ENCODE data around the gene IRS2. TPM values are rescaled to one million over a fixed set of nuclear protein-coding genes. Genes with fewer than 3 reads are reported as not detected.

The IRS2 gene
- total RNA-seq, 3 donors from 2014 or later: 25.8 to 38.2 (median 29.5) TPM

DNA sequence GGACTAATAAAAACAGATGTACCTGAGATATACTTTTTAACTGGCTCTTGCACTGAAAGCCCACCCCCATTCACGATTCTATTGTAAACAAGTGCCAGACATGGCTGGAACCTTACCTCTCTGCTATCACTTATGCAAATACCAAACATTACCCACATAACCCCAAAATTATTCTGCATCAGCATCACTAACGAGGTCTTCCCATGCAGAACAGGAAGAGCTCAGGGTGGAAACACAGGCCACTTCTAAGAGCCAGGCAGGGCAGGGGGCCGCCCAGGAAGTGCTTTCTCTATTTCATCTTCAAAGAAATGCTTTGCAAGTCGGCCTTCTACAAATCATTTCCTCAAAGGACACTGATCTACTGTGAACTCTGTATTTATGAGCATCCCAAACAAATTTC lies 7.3 kb downstream of the IRS2 start:
- peak overlapping the region; percentile 48 to 97 (median 81) for H3K4me3 ChIP-seq
- peaks cover 0 to 11% of the 10 kb centered on the region in 2 donors for H3K4me1 ChIP-seq
- H3K36me3 ChIP-seq: no peaks in the 10 kb centered on the region
- TF ChIP-seq, protein P1, sequence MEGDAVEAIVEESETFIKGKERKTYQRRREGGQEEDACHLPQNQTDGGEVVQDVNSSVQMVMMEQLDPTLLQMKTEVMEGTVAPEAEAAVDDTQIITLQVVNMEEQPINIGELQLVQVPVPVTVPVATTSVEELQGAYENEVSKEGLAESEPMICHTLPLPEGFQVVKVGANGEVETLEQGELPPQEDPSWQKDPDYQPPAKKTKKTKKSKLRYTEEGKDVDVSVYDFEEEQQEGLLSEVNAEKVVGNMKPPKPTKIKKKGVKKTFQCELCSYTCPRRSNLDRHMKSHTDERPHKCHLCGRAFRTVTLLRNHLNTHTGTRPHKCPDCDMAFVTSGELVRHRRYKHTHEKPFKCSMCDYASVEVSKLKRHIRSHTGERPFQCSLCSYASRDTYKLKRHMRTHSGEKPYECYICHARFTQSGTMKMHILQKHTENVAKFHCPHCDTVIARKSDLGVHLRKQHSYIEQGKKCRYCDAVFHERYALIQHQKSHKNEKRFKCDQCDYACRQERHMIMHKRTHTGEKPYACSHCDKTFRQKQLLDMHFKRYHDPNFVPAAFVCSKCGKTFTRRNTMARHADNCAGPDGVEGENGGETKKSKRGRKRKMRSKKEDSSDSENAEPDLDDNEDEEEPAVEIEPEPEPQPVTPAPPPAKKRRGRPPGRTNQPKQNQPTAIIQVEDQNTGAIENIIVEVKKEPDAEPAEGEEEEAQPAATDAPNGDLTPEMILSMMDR (IDR thresholded peaks at IDR 0.05): no peak
- TF ChIP-seq POLR2A (IDR thresholded peaks at IDR 0.05) (no peak), POLR2AphosphoS5 (IDR thresholded peaks at IDR 0.05) (no peak)
- H3K27me3 ChIP-seq: no peaks in the 10 kb centered on the region
- H3K9me3 ChIP-seq: no peaks in the 10 kb centered on the region
- H3K27ac ChIP-seq: peak overlapping the region; percentile 81 to 100
- no peak for DNase-seq (ENCODE audit: low spot score in 2 of 2)
- intact Hi-C loops (cut with DNase I; ENCODE audit: low total_unique reads): loop anchor here (5.0 kb wide), 1 partner anchor 92 kb away; no protein-coding TSS in a partner anchor

DNA sequence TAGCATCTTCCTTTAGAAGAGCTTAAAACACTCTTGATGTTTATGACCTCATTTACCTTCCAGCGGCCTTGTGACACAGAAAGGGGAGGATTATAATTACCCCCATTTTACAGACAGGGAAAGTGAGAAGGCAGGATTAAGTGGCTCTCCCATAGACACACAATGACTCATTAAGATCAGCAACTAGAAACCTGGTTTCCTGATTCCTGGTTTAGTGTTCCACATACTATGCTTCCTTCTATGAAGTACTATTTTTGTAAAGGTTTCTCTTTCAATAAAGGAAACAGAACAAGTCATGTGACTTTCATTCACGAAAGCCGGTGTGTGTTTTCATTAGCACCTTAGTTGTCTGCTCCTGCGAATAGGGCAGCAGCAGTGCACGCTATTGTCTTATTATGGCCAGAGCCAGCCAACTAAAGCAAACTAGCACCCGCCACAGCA lies 8.3 kb downstream of the IRS2 start:
- Histone ChIP-seq H3K4me1 (peaks cover 0 to 8% of the 10 kb centered on the region in 2 donors), H3K27ac (peak overlapping the region; percentile 41 to 81), H3K4me3 (peak overlapping the region in 2 of 3 donors; percentile 81 to 97), H3K9me3 (no peaks in the 10 kb centered on the region), H3K27me3 (no peaks in the 10 kb centered on the region), H3K36me3 (no peaks in the 10 kb centered on the region)
- DNase-seq (ENCODE audit: low spot score in 2 of 2): no peak
- intact Hi-C loops (cut with DNase I; ENCODE audit: low total_unique reads): loop anchor here (5.0 kb wide), 1 partner anchor 91 kb away; no protein-coding TSS in a partner anchor
- TF ChIP-seq, protein P1 (IDR thresholded peaks at IDR 0.05): no peak
- peak in 1 of 3 donors; percentile 3 for TF ChIP-seq POLR2AphosphoS5 (IDR thresholded peaks at IDR 0.05)
- TF ChIP-seq POLR2A (IDR thresholded peaks at IDR 0.05): no peak

- TF ChIP-seq POLR2AphosphoS5 (IDR thresholded peaks at IDR 0.05) (no peak), POLR2A (IDR thresholded peaks at IDR 0.05) (no peak)
- TF ChIP-seq, protein P1 (IDR thresholded peaks at IDR 0.05): no peak
- Histone ChIP-seq H3K27me3 (no peaks in the 10 kb centered on the region), H3K4me3 (peak overlapping the region in 1 of 3 donors; percentile 97), H3K27ac (no peak overlapping the region), H3K36me3 (no peaks in the 10 kb centered on the region), H3K9me3 (no peaks in the 10 kb centered on the region), H3K4me1 (no peaks in the 10 kb centered on the region)
- intact Hi-C loops (cut with DNase I; ENCODE audit: low total_unique reads): loop anchor here (5.0 kb wide), 1 partner anchor 89 kb away; no protein-coding TSS in a partner anchor
- no peak for DNase-seq (ENCODE audit: low spot score in 2 of 2)
Observed at GRCh38 chr13:109776575-109776974, 9.8 kb downstream of the IRS2 start.

- H3K4me1 ChIP-seq: no peaks in the 10 kb centered on the region
- H3K27me3 ChIP-seq: no peaks in the 10 kb centered on the region
- no peaks in the 10 kb centered on the region for H3K36me3 ChIP-seq
- no peak overlapping the region for H3K27ac ChIP-seq
- intact Hi-C loops (cut with DNase I; ENCODE audit: low total_unique reads): no loop called here
- H3K4me3 ChIP-seq: no peak overlapping the region
- TF ChIP-seq POLR2A (IDR thresholded peaks at IDR 0.05) (no peak), POLR2AphosphoS5 (IDR thresholded peaks at IDR 0.05) (no peak)
- TF ChIP-seq, protein P1 (IDR thresholded peaks at IDR 0.05): no peak
- no peaks in the 10 kb centered on the region for H3K9me3 ChIP-seq
- no peak for DNase-seq (ENCODE audit: low spot score in 2 of 2)
Observed at GRCh38 chr13:109773786-109774185, 12.6 kb downstream of the IRS2 start.

DNA sequence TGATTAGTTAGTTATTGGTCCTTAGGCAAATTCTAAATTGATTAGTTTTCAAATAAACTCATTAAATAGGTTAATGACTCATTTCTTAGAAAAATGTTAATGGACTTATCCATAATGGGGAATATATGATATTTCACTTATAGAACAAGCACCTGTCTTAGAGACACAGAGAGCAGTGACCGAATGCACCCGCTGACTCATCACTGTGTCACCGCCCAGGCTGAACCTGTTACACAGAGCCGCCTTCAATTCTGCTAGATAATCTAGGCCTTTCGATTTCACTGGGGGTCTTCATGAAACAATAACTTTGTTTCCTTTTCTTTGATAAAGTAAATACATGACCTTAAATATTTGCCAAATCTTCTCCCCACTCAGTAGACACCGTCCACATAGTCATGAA lies 13.1 kb downstream of the IRS2 start:
- H3K4me1 ChIP-seq: no peaks in the 10 kb centered on the region
- intact Hi-C loops (cut with DNase I; ENCODE audit: low total_unique reads): no loop called here

More for the DNA sequence above, 13.1 kb downstream of the IRS2 start:
- no peaks in the 10 kb centered on the region for H3K9me3 ChIP-seq
- H3K27ac ChIP-seq: no peak overlapping the region
- TF ChIP-seq POLR2A (IDR thresholded peaks at IDR 0.05) (no peak), POLR2AphosphoS5 (IDR thresholded peaks at IDR 0.05) (no peak)
- TF ChIP-seq, protein P1 (IDR thresholded peaks at IDR 0.05): no peak
- H3K27me3 ChIP-seq: no peaks in the 10 kb centered on the region
- no peak for DNase-seq (ENCODE audit: low spot score in 2 of 2)
- H3K4me3 ChIP-seq: no peak overlapping the region
- H3K36me3 ChIP-seq: no peaks in the 10 kb centered on the region

Data from breast epithelium (tissue), 4 donors.